SK-N-SH (cell line): Measurements from ENCODE around the gene ALG9. TPM values are rescaled to one million over a fixed set of nuclear protein-coding genes. Genes with fewer than 3 reads are reported as not detected.

Experiments
- CTCF ChIA-PET: fragments of 300-600, 350-600 bp; formaldehyde crosslinking; extraction: SDS; loops from one replicate; lab custom pipeline; 2021; lab: Yijun Ruan, JAX
- POLR2A ChIA-PET: fragments of 350-600 bp; sonication (Branson Sonifier 250); formaldehyde crosslinking; extraction: SDS; loops from one replicate; lab custom pipeline; 2020; ENCODE audit warnings: antibody characterized with exemption, inconsistent platforms; lab: Yijun Ruan, JAX
- DNase-seq: peaks from one replicate; pipeline ENCODE4 v3.0.0; 2012
- H2AFZ ChIP-seq: fragments of 200-600 bp; sonication (generic); 2 replicates; pipeline ENCODE4 v1.8.1; 2016; ENCODE audit warnings: antibody characterized with exemption, mild to moderate bottlenecking, low read depth
- H3F3A ChIP-seq: fragments of 200-600 bp; sonication (generic); replicated peaks from 2 replicates; pipeline ENCODE3; 2016; ENCODE audit warnings: antibody characterized with exemption, mild to moderate bottlenecking; ENCODE audit not compliant: insufficient read depth
- H3K27ac ChIP-seq, 2 experiments: fragments of 200-500 bp in 1 of 2; fragments of 200-600 bp in 1 of 2; sonication (Bioruptor generic) in 1 of 2; sonication (generic), shearing (Covaris generic) in 1 of 2; 2 replicates each; pipeline versions ENCODE4 v1.5.1 to v1.6.1; 2014 to 2016; ENCODE audit warnings: low read depth in 2 of 2, inconsistent platforms in 1 of 2, low read length in 1 of 2, mild to moderate bottlenecking in 1 of 2, mixed read lengths in 1 of 2
- H3K27me3 ChIP-seq: fragments of 200-600 bp; sonication (generic), shearing (Covaris generic); 2 replicates; pipeline ENCODE4 v1.6.1; 2016; ENCODE audit warnings: mixed run types; ENCODE audit not compliant: insufficient read depth
- H3K36me3 ChIP-seq, 2 experiments: fragments of 200-500 bp in 1 of 2; fragments of 200-600 bp in 1 of 2; sonication (Bioruptor generic) in 1 of 2; sonication (generic) in 1 of 2; replicated peaks in 1 of 2; 2 replicates each; pipeline versions ENCODE3 to v1.5.1; 2014 to 2016; ENCODE audit warnings: low read length in 1 of 2, mild to moderate bottlenecking in 1 of 2; ENCODE audit not compliant: insufficient read depth in 2 of 2, control insufficient read depth in 1 of 2
- H3K4me1 ChIP-seq, 2 experiments: fragments of 200-500 bp in 1 of 2; fragments of 200-600 bp in 1 of 2; sonication (Bioruptor generic) in 1 of 2; sonication (generic), shearing (Covaris generic) in 1 of 2; 2 replicates each; pipeline versions ENCODE4 v1.5.1 to v1.6.1; 2014 to 2016; ENCODE audit warnings: low read depth in 1 of 2, low read length in 1 of 2, mixed run types in 1 of 2; ENCODE audit not compliant: insufficient read depth in 2 of 2, control insufficient read depth in 1 of 2
- H3K4me2 ChIP-seq: fragments of 200-600 bp; sonication (generic), shearing (Covaris generic); 2 replicates; pipeline ENCODE4 v1.6.1; 2017; ENCODE audit warnings: mixed run types
- H3K4me3 ChIP-seq, 2 experiments: fragments of 200-500 bp in 1 of 2; fragments of 200-600 bp in 1 of 2; sonication (Bioruptor generic) in 1 of 2; sonication (generic), shearing (Covaris generic) in 1 of 2; 2 replicates each; pipeline versions ENCODE4 v1.5.1 to v1.8.1; 2014 to 2016; ENCODE audit warnings: low read depth in 2 of 2, inconsistent platforms in 1 of 2, low read length in 1 of 2, mild to moderate bottlenecking in 1 of 2, mixed read lengths in 1 of 2, moderate library complexity in 1 of 2
- H3K79me2 ChIP-seq: fragments of 200-600 bp; sonication (generic); 2 replicates; pipeline ENCODE4 v1.8.1; 2017; ENCODE audit warnings: mild to moderate bottlenecking; ENCODE audit not compliant: insufficient read depth
- H3K9ac ChIP-seq: fragments of 200-600 bp; sonication (generic); 2 replicates; pipeline ENCODE4 v1.6.1; 2017; ENCODE audit warnings: mixed run types
- H3K9me2 ChIP-seq: fragments of 200-600 bp; sonication (generic); 2 replicates; pipeline ENCODE4 v1.6.1; 2017; ENCODE audit warnings: mixed run types
- H3K9me3 ChIP-seq: fragments of 200-600 bp; sonication (generic); 2 replicates; pipeline ENCODE4 v1.6.1; 2017; ENCODE audit warnings: mixed run types, mild to moderate bottlenecking, moderate library complexity
- H4K20me1 ChIP-seq: fragments of 200-600 bp; sonication (generic); 2 replicates; pipeline ENCODE4 v1.6.1; 2017; ENCODE audit warnings: mild to moderate bottlenecking, mixed run types; ENCODE audit not compliant: insufficient read depth
- EP300 ChIP-seq, 2 experiments: IDR thresholded peaks; 2 replicates each; pipeline versions ENCODE4 v1.4.0 to v1.6.1; 2012; ENCODE audit warnings: borderline replicate concordance in 1 of 2, low read depth in 1 of 2, low read length in 1 of 2
- EZH2phosphoT487 ChIP-seq: fragments of 200-600 bp; sonication (generic); IDR thresholded peaks from 2 replicates; pipeline ENCODE4 v1.6.1; 2017; ENCODE audit warnings: low read depth, mixed run types, mild to moderate bottlenecking, antibody characterized with exemption, moderate library complexity, borderline replicate concordance
- FOSL2 ChIP-seq: IDR thresholded peaks from 2 replicates; pipeline ENCODE4 v1.4.0; 2012; ENCODE audit warnings: low read depth, mild to moderate bottlenecking, moderate library complexity, borderline replicate concordance
- MXI1 ChIP-seq: IDR thresholded peaks from 2 replicates; pipeline ENCODE4 v1.6.1; 2012; ENCODE audit warnings: mild to moderate bottlenecking, low read depth, low read length, improper control_type of control experiment
- PBX3 ChIP-seq: IDR thresholded peaks from 2 replicates; pipeline ENCODE4; 2012
- RAD21 ChIP-seq: IDR thresholded peaks from 2 replicates; pipeline ENCODE4 v1.6.1; 2012; ENCODE audit warnings: mild to moderate bottlenecking, low read length
- SMC3 ChIP-seq: IDR thresholded peaks from 2 replicates; pipeline ENCODE4 v1.6.1; 2012; ENCODE audit warnings: low read depth, low read length, improper control_type of control experiment
- TCF12 ChIP-seq: IDR thresholded peaks from 2 replicates; pipeline ENCODE4 v1.4.0; 2012
- ZBTB33 ChIP-seq: IDR thresholded peaks from 2 replicates; pipeline ENCODE4 v1.4.0; 2012; ENCODE audit warnings: low read depth, borderline replicate concordance
- WGBS: methylation state at CpG from one replicate; pipeline ENCODE4 v1.1.6; 2017; ENCODE audit warnings: low lambda C conversion rate; 5-methylcytosine and 5-hydroxymethylcytosine counted together
- polyA plus RNA-seq, 3 experiments: library from polyadenylated mRNA; depleted of rRNA; stranded (reverse); fragments of >200 nt; gene quantifications; 2 replicates each; pipeline ENCODE4 v1.2.3, GENCODE V29; 2012

The ALG9 gene
- polyA plus RNA-seq, 1 of the 3 experiments (the other 2 are of a cell fraction), result 17.9 TPM

GRCh38 chr11:111764621-111765020, 106.8 kb downstream of the ALG9 start:
- peak overlapping the region; percentile 76 to 85; a peak in 3 of 4 replicates for H3K4me3 ChIP-seq
- peaks cover 10% of the 10 kb centered on the region for H3F3A ChIP-seq
- H3K9me2 ChIP-seq, result no peaks in the 10 kb centered on the region
- peak overlapping the region in 1 of 2 experiments; percentile 86; a peak in 1 of 4 replicates for H3K27ac ChIP-seq
- H3K9ac ChIP-seq, result peak overlapping the region; percentile 90
- 73% methylated on average over 1 of the region's 1 CpG for WGBS
- TF ChIP-seq PBX3, result no peak
- TF ChIP-seq ZBTB33, result no peak
- TF ChIP-seq FOSL2, result no peak
- peak; percentile 37 for TF ChIP-seq TCF12
- TF ChIP-seq MXI1, result no peak
- H3K27me3 ChIP-seq, result no peaks in the 10 kb centered on the region
- H2AFZ ChIP-seq, result no peak overlapping the region
- H3K79me2 ChIP-seq, result peaks cover 54% of the 10 kb centered on the region
- H4K20me1 ChIP-seq, result no peaks in the 10 kb centered on the region
- CTCF ChIA-PET, result interaction anchor here (0.9 to 5.3 kb wide), 8 partner anchors 10 to 167 kb away, joined by 3 to 61 read pairs (median 6); partner anchors contain the start of gene SIK2
- peaks cover 32 to 35% of the 10 kb centered on the region in 2 experiments for H3K36me3 ChIP-seq
- H3K4me2 ChIP-seq, result peak overlapping the region; percentile 89
- peaks cover 5% of the 10 kb centered on the region in 2 experiments; a peak in 3 of 4 replicates for H3K4me1 ChIP-seq
- DNase-seq, result no peak
- POLR2A ChIA-PET, result interaction anchor here (0.6 kb wide), 1 partner anchor 175 kb away, joined by 3 read pairs; no protein-coding TSS in a partner anchor
- no peaks in the 10 kb centered on the region for H3K9me3 ChIP-seq

- H3K27me3 ChIP-seq, result no peaks in the 10 kb centered on the region
- 97% methylated on average over 3 of the region's 3 CpGs for WGBS
- no peaks in the 10 kb centered on the region for H4K20me1 ChIP-seq
- H3K27ac ChIP-seq, result no peak overlapping the region
- TF ChIP-seq EZH2phosphoT487 (no peak), SMC3 (peak; percentile 29; the same call in 1 of the 2 replicates), RAD21 (peak; percentile 37; the same call in 1 of the 2 replicates), EP300 (IDR thresholded peaks at IDR 0.05; ENCODE audit: borderline replicate concordance in 1 of 2, low read depth in 1 of 2, low read length in 1 of 2) (no peak), TCF12 (no peak)
- H3K9me2 ChIP-seq, result no peaks in the 10 kb centered on the region
- no peak overlapping the region for H3K9ac ChIP-seq
- POLR2A ChIA-PET, result interaction anchor here (0.5 kb wide), 1 partner anchor 144 kb away, joined by 4 read pairs; no protein-coding TSS in a partner anchor
- no peak overlapping the region for H2AFZ ChIP-seq
- H3K4me1 ChIP-seq, result peaks cover 5% of the 10 kb centered on the region in 2 experiments; a peak in 3 of 4 replicates
- no peak overlapping the region for H3K4me2 ChIP-seq
- no peak for DNase-seq
- no peak overlapping the region for H3K4me3 ChIP-seq
- CTCF ChIA-PET, result interaction anchor here (1.0 to 2.4 kb wide), 6 partner anchors 10 to 159 kb away, joined by 3 to 16 read pairs (median 4); no protein-coding TSS in a partner anchor
- H3K79me2 ChIP-seq, result peaks cover 54% of the 10 kb centered on the region
- H3F3A ChIP-seq, result peaks cover 14% of the 10 kb centered on the region
- H3K9me3 ChIP-seq, result no peaks in the 10 kb centered on the region
- peaks cover 44 to 48% of the 10 kb centered on the region in 2 experiments for H3K36me3 ChIP-seq
These were observed 108.3 kb downstream of the ALG9 start for GRCh38 chr11:111762981-111763643.
